CD4-positive, alpha-beta T cell treated with Interleukin-12 subunit alpha and Interleukin-12 subunit beta, for 1 hour (primary cell): ENCODE results near the gene ASXL1.
A peak's percentile ranks its signal among the peaks of the same experiment; 100 is the strongest.

Experiments
- DNase-seq: peaks from one replicate; pipeline ENCODE4 v3.0.0-alpha.2; 2020

Gene ASXL1

DNA sequence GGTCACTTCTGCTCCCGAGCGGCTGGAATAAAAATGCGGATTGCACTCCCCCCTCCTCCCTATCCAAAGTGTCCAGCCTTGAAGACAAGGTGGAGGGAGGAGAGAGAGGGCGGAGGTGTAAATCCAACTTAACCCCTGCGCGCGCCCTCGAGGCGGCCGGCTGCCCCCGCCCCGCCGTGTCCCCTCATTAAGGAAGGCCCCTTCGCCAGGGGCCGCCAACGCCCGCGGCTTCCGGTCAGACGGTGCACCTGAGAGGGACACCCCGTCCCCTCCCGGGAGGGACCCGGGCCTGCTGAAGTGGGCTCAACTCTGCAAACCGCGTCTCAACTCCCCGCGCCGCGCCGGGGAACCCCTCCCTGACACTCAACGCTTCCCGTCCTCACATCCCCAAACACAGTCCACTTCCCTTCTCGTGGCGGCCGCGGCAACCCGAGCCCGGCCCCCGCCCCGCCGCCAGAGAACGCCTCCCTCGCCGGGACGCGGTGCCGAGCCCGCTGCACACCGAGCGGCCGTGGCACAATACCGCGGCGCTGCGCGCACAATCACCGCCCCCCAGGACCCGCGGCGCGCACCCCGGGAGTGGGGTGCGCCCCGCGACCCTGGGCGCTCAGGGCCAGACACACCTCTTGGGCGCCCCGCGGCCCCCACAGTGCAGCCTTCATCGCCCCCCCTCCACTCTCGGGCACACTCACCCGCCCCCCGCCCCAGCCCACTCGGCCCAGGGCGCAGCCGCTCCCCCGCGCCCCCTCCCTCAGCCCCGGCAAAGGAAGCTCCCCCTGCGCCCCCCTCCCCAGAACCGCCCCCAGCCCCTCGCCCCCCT lies 124.5 kb downstream of the ASXL1 start:
- peak; percentile 43 for DNase-seq

DNA sequence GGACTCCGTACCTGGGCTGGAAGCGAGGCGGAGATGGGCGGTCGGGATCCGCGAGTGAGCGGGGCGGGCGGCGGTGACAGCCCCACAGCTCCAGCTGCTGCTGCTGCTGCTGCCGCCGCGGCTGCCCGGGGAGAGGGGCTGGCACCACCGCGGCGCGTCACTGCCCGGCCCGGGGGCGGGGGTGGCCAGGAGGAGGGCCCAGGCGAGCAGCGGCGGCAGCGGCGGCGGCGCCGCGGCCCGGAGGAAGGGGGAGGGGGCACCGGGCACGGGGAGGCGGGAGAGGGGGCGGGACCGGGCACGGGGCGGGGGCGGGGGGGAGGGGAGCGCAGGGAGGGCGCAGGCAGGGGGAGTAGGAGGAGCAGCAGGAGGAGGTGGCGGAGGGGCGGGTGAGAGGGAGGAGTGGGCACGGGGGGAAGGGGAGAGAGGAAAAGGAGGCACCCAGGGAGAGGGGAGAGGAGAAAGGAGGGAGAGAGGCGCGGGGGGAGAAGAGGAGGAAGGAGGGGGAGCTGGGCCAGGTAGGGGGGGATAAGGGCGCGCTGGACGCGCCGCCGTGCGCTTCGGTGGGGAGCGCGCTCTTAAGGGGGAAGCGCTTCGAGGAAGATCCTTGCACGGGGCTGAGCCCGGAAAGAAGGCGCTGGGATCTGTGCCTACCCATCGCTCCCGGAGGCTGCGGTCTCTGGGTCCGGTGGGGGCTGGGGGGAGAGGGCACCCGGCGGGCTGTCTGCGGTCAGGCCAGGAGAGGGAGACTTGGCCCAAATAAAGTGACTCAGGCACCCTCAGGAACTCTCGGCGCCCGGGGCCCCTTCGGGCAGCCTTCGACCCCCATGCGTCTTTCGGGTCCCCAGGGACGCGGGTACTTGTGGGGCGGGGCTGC lies 125.5 kb downstream of the ASXL1 start:
- peak; percentile 81 for DNase-seq

DNA sequence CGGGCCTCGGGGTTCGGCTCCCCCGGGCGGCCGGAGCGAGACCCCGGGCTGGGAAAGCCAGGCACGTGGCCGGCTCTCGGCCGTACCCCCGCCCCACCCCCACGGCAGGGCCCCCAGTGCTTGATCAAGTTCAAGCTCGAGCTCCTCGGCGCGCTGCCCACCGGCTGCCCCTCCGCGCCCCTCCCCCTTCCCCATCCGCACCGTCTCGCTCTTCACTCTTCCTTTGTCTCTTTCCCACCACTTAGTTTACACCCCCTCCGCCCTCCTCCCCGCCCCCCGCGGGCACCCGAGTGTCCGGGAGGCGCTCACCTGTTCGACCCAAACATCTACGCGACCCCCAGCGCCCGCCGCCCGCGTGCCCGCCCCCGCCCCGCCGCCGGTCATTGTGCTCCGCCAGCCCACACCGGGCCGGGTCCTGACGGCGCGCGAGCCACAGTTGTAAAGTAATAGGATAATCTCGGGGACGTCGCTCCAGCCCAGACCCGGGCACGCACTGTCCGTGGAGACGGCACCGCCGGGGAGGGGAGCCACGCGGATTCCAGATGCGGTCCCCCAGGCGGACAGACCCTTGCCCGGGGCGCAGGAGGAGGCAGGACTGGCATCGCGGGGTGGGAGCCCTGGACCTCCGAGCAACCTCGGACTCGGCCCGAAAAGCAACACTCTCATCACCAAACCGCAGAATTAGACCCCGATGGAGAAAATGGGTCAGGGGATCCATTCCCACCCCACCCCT lies 126.3 kb downstream of the ASXL1 start:
- DNase-seq: peak; percentile 21

DNA sequence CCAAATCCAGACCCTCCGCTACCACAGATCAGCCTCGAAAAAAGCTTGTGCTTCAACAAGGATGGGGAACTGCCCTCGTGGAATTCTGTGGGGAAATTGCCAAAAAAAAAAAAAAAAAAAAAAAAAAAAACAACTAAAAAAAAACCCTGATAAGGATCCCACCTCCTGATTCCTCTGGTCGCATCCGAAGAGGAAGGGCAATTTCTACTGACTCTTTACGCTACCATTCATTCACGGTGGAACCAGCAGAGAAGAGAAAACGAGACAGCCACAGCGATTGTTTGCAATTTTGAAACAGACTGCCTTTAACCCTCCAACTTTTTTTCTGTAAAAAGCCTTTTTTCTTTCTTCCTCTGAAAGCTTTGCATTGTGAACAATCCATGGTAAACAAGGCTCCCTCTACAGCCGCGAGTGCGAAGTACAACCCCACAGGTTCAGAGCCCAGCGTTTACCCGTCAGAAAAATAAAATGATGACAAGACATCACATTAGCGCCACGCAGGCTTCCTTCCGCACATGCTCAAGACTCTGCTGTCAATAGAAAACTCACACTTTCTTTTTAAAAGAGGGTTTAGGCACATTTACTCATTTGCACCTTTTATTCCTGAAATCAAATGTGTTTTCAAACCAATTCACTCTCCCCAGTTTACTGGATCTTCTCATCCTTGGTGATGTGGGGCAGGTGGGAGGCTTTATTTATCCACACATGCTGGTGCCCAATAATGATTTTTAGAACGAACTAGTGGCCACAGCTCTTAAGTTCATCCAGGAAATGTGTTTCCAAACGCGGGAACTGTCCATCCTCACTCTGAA lies 127.0 kb downstream of the ASXL1 start:
- peak; percentile 87 for DNase-seq

DNA sequence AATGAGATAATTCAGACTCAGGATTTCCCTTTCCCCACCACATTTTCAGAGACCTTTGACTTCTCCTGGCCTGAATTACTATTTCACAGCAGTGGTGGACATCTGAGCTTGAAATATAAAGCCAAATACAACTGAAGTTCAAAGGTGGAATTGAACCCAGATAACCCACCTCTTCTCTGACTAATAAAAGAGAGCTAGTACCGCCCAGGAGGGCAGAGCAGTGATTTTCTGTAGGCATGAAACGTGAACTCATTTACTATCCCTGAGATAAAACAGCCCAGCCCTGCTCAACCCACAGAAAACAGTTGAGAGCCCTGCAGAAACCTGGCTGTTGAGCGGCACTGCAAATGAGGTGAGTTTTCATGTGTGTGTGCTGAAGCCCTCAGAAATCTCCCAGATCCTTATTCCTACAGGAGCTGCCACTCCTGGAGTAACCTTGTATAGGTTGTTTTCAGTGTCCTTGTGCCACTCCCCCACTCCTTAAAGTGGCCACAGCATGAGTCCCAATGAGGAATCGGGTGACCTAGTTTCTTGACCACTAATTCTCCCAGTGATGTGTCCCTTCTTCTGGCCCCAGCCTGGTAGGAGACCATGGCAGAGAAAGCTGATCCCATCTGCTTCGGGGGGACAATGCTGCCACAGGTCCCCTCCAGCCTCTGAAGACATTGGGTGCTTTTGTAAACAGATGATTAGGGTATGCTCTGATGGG lies 127.8 kb downstream of the ASXL1 start:
- peak; percentile 13 for DNase-seq

DNA sequence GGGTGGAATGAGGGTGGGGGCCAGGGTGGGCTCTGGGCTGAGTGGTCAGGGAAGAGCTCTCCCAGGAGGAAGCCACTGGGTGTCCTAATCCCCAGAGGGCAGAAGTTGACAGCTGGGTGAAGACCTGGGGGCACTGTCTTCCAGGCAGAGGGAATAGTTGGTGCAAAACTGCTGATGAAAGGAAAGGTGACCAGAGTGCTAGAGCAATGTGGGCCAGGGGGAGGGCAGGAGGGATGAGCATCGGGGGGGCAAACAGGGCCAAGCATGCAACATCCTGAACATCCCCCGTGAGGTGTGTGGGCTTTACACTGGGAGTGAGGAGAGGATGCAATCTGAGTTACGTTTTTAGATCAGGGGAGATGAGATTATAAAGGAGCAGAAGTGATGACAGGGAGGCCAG lies 129.2 kb downstream of the ASXL1 start:
- DNase-seq: no peak

DNA sequence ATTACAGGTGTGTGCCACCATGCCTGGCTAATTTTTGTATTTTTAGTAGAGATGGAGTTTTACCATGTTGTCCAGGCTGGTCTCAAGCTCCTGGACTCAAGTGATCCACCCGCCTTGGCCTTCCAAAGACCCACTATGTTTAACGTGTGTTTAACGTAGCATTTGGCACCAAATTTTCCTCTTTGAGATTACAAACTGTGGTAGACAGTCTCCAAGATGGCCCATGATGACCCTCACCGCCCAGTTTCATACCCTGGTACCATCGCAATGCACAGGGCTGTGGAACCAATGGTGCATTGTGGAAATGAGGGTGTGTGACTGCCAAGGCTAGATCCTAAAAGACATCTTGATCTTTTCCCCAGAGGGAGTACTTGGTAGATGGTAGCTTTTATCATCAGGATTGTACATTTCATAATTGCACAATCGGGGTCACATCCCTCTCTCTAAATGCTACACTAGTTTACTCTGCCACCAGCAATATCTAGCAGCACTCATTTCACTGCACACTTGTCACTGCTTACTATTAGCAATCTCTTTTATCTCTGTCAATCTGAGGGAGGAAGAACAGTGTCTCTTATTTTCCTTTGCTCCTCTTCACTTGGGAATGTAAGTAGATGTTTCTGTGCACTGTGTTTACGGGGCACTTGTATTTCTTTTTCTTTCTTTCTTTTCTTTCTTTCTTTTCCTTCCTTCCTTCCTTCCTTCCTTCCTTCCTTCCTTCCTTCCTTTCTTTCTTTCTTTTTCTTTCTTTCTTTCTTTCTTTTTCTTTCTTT lies 130.1 kb downstream of the ASXL1 start:
- DNase-seq: no peak
